PC-3 (cell line): ENCODE measurements around the gene CHD5.

ENCODE experiments used
- EZH2 ChIP-seq: fragments of 300-600 bp; sonication (generic); IDR thresholded peaks from one replicate; pipeline ENCODE4 v1.6.1; 2017; ENCODE audit warnings: antibody characterized with exemption, mild to moderate bottlenecking, low read length; ENCODE audit not compliant: unreplicated experiment
- TF ChIP-seq, protein P1 (sequence below): fragments of 300-600 bp; sonication (generic); conservative IDR thresholded peaks from 2 replicates; pipeline ENCODE4 v1.5.1; 2017; ENCODE audit warnings: antibody characterized with exemption, low read depth, mild to moderate bottlenecking, low read length

DNA sequence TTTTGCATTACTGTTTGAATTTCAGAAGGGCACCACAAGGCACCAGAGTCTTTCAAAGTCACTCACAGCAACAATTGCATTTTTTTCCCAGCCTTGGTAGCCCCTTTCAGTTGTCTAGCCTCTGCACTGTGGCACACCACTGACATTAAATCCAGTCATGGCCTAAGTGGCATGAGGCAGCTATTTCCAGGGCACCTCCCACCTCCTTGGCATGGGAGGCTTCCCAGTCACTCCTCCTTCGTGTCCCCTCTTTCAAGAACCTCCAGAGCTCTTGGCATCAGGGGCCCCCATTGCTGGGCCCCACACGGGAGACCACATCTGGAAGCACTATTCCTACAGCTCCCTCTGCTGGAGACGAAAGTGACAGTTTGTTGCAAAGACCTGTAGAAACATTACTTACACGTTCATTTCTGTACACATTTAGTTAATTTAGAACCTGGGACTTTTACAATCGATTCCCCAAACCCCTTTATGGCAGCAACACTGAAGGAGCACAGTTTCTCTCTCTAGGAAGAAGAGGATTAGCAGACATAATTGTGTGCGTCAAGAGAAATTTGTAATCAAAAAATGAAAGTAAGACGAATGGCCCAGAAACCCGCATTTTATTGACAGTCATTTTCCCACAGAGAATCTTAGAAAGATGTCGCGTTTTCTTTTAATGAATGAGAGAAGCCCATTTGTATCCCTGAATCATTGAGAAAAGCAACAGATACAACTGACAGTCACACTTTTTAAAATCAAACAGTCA lies 5.7 kb upstream of the CHD5 start:
- TF ChIP-seq, protein P1, sequence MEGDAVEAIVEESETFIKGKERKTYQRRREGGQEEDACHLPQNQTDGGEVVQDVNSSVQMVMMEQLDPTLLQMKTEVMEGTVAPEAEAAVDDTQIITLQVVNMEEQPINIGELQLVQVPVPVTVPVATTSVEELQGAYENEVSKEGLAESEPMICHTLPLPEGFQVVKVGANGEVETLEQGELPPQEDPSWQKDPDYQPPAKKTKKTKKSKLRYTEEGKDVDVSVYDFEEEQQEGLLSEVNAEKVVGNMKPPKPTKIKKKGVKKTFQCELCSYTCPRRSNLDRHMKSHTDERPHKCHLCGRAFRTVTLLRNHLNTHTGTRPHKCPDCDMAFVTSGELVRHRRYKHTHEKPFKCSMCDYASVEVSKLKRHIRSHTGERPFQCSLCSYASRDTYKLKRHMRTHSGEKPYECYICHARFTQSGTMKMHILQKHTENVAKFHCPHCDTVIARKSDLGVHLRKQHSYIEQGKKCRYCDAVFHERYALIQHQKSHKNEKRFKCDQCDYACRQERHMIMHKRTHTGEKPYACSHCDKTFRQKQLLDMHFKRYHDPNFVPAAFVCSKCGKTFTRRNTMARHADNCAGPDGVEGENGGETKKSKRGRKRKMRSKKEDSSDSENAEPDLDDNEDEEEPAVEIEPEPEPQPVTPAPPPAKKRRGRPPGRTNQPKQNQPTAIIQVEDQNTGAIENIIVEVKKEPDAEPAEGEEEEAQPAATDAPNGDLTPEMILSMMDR = peak; percentile 88
- TF ChIP-seq EZH2 = no peak
